ENCODE measurements around the gene DDAH1. TPM values are rescaled to one million over a fixed set of nuclear protein-coding genes. Genes with fewer than 3 reads are reported as not detected.

Gene DDAH1
- total and polyA plus RNA-seq, 2 of the 4 experiments (the other 2 are of a cell fraction) = 78.0 to 94.5 TPM

- ChIA-PET POLR2A (ENCODE audit: unreplicated experiment) (interaction anchor here (0.6 kb wide), 1 partner anchor 167 kb away, joined by 6 read pairs; no protein-coding TSS in a partner anchor), CTCF (no interaction called here)
- Histone ChIP-seq H3K27ac (ENCODE audit: insufficient read depth, low read length) (no peak overlapping the region), H3K4me1 (ENCODE audit: control insufficient read depth, insufficient read depth, low read length) (peaks cover 6% of the 10 kb centered on the region), H3K14ac (replicated peaks; ENCODE audit: low read depth, low read length) (no peak overlapping the region), H2AK9ac (replicated peaks; ENCODE audit: low read depth, low read length, poor library complexity) (no peak overlapping the region), H2AFZ (replicated peaks; ENCODE audit: low read length, poor library complexity) (no peak overlapping the region), H2BK5ac (ENCODE audit: low read depth, low read length, poor library complexity, severe bottlenecking) (no peak overlapping the region), H3K9me3 (ENCODE audit: control insufficient read depth, insufficient read depth, low read length) (no peaks in the 10 kb centered on the region), H3K79me1 (ENCODE audit: low read depth in 1 of 2, low read length in 2 of 2) (peaks cover 28 to 80% of the 10 kb centered on the region in 2 experiments), H4K91ac (ENCODE audit: insufficient read depth, low read depth, low read length) (no peak overlapping the region), H2BK120ac (ENCODE audit: low read depth, low read length) (no peak overlapping the region), H4K8ac (ENCODE audit: low read depth in 2 of 2, low read length in 2 of 2) (no peak overlapping the region), H3K4ac (ENCODE audit: low read depth, low read length) (no peak overlapping the region), H3K23ac (ENCODE audit: low read depth, low read length) (no peak overlapping the region), H3K9ac (ENCODE audit: low read depth, low read length) (no peak overlapping the region), H3K4me3 (ENCODE audit: insufficient read depth, low read depth, low read length) (no peak overlapping the region), H3K18ac (ENCODE audit: low read depth, low read length) (no peak overlapping the region), H4K5ac (ENCODE audit: low read depth, low read length) (no peak overlapping the region), H3K56ac (ENCODE audit: extremely low read depth, insufficient read depth, low read length) (no peak overlapping the region), H3K36me3 (ENCODE audit: control insufficient read depth, insufficient read depth, low read length) (0 out of 2 replicates have a peak, but pooled peaks cover 2% of the 10 kb centered on the region), H4K20me1 (ENCODE audit: insufficient read depth, low read length) (peaks cover 24% of the 10 kb centered on the region; the same call in 1 of the 2 replicates), H2BK20ac (ENCODE audit: low read depth, low read length) (no peak overlapping the region), H3K27me3 (ENCODE audit: control insufficient read depth, insufficient read depth, low read length) (no peaks in the 10 kb centered on the region), H3K9me1 (ENCODE audit: insufficient read depth, low read length) (peaks cover 22% of the 10 kb centered on the region), H3K4me2 (ENCODE audit: low read depth, low read length) (no peak overlapping the region), H2BK15ac (ENCODE audit: low read depth, low read length) (no peak overlapping the region), H2AK5ac (ENCODE audit: low read depth, low read length) (no peak overlapping the region)
- TF ChIP-seq FOS (IDR thresholded peaks at IDR 0.05; ENCODE audit: low read depth, low read length) = no peak
- TF ChIP-seq CTCF (conservative IDR thresholded peaks at IDR 0.05; ENCODE audit: low read depth, low read length) = no peak
- no peak for TF ChIP-seq BHLHE40 (IDR thresholded peaks at IDR 0.05; ENCODE audit: low read depth, low read length)
- no peak for TF ChIP-seq CHD1 (IDR thresholded peaks at IDR 0.05; ENCODE audit: low read depth, low read length)
- no peak for TF ChIP-seq MXI1 (IDR thresholded peaks at IDR 0.05; ENCODE audit: borderline replicate concordance, low read depth, low read length)
- TF ChIP-seq CEBPB (IDR thresholded peaks at IDR 0.05; ENCODE audit: low read depth, low read length) = no peak
- TF ChIP-seq, protein P1, sequence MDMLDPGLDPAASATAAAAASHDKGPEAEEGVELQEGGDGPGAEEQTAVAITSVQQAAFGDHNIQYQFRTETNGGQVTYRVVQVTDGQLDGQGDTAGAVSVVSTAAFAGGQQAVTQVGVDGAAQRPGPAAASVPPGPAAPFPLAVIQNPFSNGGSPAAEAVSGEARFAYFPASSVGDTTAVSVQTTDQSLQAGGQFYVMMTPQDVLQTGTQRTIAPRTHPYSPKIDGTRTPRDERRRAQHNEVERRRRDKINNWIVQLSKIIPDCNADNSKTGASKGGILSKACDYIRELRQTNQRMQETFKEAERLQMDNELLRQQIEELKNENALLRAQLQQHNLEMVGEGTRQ (IDR thresholded peaks at IDR 0.05; ENCODE audit: low read depth, low read length) = no peak
- no peak for TF ChIP-seq MAFK (IDR thresholded peaks at IDR 0.05; ENCODE audit: low read depth, low read length)
- no peak for TF ChIP-seq ELK1 (IDR thresholded peaks at IDR 0.05; ENCODE audit: borderline replicate concordance, low read depth, low read length)
- TF ChIP-seq SMC3 (IDR thresholded peaks at IDR 0.05; ENCODE audit: low read depth, low read length) = no peak
- no peak for TF ChIP-seq NFE2L2 (IDR thresholded peaks at IDR 0.05; ENCODE audit: low read depth, low read length)
- no CpG with 5 or more reads among the region's 1 CpG for WGBS, 2 experiments (ENCODE audit: extremely low coverage in 2 of 2, insufficient read length in 1 of 2)
- ATAC-seq (ENCODE audit: low read depth) = peak; percentile 50; the same call in 1 of the 2 replicates
- dilution Hi-C loops (cut with HindIII; ENCODE audit: low sequenced_read_pairs, unreplicated experiment) = no loop called here
- no TSS peak for BruUV-seq (replicated peaks)
- intact Hi-C loops (cut with micrococcal nuclease) = no loop called here
- in situ Hi-C loops (cut with MboI; ENCODE audit: low sequenced_read_pairs) = no loop called here
- DNase-seq = peak; percentile 42
Observed at GRCh38 chr1:85413169-85413568, 51.8 kb downstream of the DDAH1 start.
